GM12891 (cell line): ENCODE results near the gene SHFL.
A peak's percentile ranks its signal among the peaks of the same experiment; 100 is the strongest.

Experiments used
- DNase-seq: peaks from one replicate; pipeline ENCODE4 v3.0.0; 2011; ENCODE audit warnings: low spot score; ENCODE audit not compliant: insufficient read length
- FAIRE-seq: peaks from 2 replicates; lab custom pipeline; 2011; peaks lifted over from hg19 to GRCh38; lab: Jason Lieb, UNC
- PAX5 ChIP-seq: IDR thresholded peaks from 2 replicates; pipeline ENCODE4 v1.6.1; 2011; ENCODE audit warnings: low read length, moderate library complexity, mild to moderate bottlenecking; ENCODE audit not compliant: insufficient read depth, severe bottlenecking
- POLR2A ChIP-seq: IDR thresholded peaks from 2 replicates; pipeline ENCODE4 v1.6.1; 2011; ENCODE audit warnings: low read depth, low read length, control low read depth
- POLR2AphosphoS5 ChIP-seq: IDR thresholded peaks from 2 replicates; pipeline ENCODE4 v1.6.1; 2011; ENCODE audit warnings: low read depth, low read length, control low read depth
- POU2F2 ChIP-seq: IDR thresholded peaks from 2 replicates; pipeline ENCODE4 v1.6.1; 2011; ENCODE audit warnings: low read depth, mild to moderate bottlenecking, control low read depth, low read length, moderate library complexity
- SPI1 ChIP-seq: IDR thresholded peaks from 2 replicates; pipeline ENCODE4 v1.6.1; 2011; ENCODE audit warnings: low read depth, low read length, control low read depth
- TAF1 ChIP-seq: IDR thresholded peaks from 2 replicates; pipeline ENCODE4 v1.6.1; 2011; ENCODE audit warnings: low read depth, low read length, control low read depth

SHFL gene

DNA sequence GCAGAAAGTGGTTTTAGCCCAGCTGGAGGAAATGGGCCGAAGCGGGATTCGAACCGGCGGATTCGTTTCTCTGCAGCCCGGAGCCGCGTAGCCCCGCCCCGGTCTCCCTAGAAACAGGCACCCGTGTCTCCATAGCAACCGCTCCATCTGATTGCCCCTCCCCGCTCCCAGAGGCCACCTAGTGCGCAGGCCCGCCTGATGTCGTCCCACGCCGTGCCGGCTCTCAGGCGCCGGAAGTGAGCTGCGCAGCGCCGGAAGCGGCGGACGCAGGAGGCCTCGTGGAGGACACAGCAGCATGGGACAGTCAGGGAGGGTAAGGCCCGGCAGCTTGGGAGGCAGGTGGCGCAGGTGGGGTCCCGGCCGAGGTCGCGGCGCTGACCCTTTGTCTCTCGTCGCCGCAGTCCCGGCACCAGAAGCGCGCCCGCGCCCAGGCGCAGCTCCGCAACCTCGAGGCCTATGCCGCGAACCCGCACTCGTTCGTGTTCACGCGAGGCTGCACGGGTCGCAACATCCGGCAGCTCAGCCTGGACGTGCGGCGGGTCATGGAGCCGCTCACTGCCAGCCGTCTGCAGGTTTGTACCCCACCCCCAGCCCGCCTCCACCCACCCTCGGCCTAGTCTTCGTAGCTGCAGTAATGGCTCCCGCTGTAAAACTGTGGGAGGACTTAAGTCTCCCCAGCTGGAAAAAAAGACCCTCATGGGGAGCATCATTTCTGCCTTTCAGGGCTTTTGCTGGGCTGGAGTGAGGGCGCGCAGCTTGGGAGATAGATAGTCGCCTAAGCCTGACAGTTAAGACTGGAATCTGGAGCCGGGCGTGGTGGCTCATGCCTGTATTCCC, 20.2 kb downstream of the SHFL start, which contains the start of gene PPAN:
PPAN (plus strand) TSS at position 263 of the 837 bp plus-strand sequence; CDS start at position 296, 33 bp downstream.
- peak; percentile 79 for TF ChIP-seq POLR2A
- TF ChIP-seq SPI1 = no peak
- no peak for TF ChIP-seq PAX5
- TF ChIP-seq POLR2AphosphoS5 = peak; percentile 82
- peak; percentile 60 for TF ChIP-seq TAF1
- TF ChIP-seq POU2F2 = no peak
- DNase-seq (peak; percentile 97), FAIRE-seq (peak; percentile 99)

DNA sequence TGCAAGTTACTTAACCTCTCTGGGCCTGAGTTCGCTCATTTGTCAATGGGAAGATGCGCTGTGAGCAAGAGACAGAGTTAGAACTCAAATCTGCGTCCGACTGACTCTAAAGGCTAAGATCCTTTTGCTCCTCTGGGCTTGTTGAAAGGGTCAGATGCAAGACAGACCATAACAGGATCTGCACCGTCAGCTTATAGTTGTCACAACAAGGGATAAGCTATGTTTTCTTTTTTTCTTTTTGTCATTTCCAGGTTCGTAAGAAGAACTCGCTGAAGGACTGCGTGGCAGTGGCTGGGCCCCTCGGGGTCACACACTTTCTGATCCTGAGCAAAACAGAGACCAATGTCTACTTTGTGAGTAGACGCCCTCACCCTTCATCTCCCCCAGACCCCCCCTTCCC, 21.1 kb downstream of the SHFL start:
- no peak for TF ChIP-seq PAX5
- no peak for TF ChIP-seq TAF1
- TF ChIP-seq SPI1 = no peak
- 0 out of 2 replicates have a peak, but pooled peaks have one; percentile 1 for TF ChIP-seq POLR2A
- TF ChIP-seq POLR2AphosphoS5 = no peak
- TF ChIP-seq POU2F2 = no peak
- FAIRE-seq = peak; percentile 26
- no peak for DNase-seq

DNA sequence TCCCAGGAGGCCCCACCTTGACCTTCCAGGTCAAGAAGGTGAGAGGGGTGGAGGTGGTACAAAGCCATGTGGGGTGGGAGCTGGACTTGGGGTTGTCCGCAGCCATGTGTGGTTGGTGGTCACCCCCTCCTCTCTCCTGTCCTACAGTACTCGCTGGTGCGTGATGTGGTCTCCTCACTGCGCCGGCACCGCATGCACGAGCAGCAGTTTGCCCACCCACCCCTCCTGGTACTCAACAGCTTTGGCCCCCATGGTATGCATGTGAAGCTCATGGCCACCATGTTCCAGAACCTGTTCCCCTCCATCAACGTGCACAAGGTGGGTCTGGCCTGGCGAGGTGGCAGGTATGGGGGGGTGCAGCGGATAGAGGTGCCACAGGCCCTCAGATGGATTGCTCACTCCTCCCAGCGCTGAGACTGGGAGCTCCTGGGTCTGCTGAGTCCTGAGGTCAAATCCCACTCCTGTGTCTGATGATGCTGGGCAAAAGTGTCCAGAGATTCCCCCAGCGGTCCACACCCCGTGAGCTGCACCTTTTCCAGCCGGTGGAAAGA, 21.8 kb downstream of the SHFL start:
- DNase-seq = no peak
- no peak for FAIRE-seq
- TF ChIP-seq POU2F2 (no peak), TAF1 (no peak), PAX5 (no peak), POLR2AphosphoS5 (no peak), POLR2A (no peak; the same call in 1 of the 2 replicates), SPI1 (no peak)

DNA sequence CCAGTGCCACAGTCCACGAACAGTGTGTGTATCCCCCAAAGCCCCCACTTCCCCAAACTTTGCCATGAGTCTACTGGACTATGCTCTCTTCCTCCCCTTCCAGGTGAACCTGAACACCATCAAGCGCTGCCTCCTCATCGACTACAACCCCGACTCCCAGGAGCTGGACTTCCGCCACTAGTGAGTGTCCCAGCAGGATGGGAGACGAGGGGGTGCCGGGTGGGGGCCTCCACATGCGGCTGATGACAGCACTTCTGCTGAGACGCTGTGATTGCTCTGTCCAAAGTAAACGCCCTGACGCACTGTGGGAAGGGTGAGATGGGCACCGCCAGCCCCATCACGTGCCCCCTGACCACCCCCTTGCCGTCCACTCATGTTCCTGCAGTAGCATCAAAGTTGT, 23.4 kb downstream of the SHFL start:
- no peak for FAIRE-seq
- TF ChIP-seq PAX5 (no peak), POU2F2 (no peak), POLR2AphosphoS5 (no peak), POLR2A (no peak), TAF1 (no peak), SPI1 (no peak)
- no peak for DNase-seq

DNA sequence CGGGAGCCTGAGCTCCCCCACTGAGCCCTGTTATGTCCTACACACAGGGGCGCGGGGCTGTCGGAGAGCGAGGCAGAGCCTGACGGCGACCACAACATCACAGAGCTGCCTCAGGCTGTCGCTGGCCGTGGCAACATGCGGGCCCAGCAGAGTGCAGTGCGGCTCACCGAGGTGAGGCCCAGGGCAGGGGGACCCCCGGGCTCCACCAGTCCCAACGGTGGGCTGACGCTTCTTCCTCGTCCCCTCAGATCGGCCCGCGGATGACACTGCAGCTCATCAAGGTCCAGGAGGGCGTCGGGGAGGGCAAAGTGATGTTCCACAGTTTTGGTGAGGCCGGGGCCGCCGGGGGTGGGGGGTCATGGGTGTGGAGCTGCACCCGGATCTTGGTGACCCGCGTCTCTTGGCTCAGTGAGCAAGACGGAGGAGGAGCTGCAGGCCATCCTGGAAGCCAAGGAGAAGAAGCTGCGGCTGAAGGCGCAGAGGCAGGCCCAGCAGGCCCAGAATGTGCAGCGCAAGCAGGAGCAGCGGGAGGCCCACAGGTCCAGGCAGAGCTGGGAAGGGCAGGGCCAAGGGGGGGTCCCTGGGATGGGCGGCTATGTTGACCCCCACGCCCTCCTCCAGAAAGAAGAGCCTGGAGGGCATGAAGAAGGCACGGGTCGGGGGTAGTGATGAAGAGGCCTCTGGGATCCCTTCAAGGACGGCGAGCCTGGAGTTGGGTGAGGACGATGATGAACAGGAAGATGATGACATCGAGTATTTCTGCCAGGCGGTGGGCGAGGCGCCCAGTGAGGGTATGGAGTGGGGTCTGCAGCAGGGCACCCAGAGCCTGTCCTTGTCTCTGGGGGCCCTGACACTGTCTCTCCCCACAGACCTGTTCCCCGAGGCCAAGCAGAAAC, 24.2 kb downstream of the SHFL start:
- FAIRE-seq (no peak), DNase-seq (no peak)
- TF ChIP-seq POLR2A = no peak; the same call in 1 of the 2 replicates
- TF ChIP-seq SPI1 = no peak
- no peak for TF ChIP-seq PAX5

DNA sequence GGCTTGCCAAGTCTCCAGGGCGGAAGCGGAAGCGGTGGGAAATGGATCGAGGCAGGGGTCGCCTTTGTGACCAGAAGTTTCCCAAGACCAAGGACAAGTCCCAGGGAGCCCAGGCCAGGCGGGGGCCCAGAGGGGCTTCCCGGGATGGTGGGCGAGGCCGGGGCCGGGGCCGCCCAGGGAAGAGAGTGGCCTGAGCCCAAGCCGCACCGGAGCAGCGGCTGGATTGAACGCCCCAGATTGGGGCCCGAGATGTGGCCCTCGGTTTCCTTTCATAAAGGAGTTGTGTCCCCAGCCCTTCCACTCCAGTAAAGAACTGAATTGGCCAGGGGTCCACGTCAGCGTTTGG, 24.8 kb downstream of the SHFL start:
- no peak for DNase-seq
- FAIRE-seq = no peak
- TF ChIP-seq PAX5 (no peak), POLR2A (no peak), POU2F2 (no peak), SPI1 (no peak), POLR2AphosphoS5 (no peak), TAF1 (no peak)

DNA sequence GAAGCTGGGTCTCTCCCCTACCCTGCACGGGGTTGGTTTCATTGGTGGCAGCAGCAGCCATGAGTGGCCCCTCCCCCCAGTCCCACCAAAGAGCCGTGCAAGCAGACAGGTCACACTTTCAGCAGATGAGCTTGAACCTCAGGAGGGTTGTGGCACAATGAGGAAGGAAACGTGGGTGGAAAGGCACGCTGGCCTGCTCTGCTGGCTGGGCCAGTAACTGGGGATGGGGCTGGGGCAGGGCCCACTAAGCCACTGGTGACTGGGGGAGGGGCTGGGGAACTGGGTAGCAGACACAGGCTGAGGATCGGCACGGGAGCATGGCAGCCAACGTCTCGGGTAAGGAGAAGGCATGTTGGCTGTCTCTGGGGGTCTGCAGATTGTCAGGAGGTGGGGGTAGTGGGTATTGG, 25.3 kb downstream of the SHFL start, which contains the start of gene P2RY11:
P2RY11 (plus strand) TSS at position 289 of the 407 bp plus-strand sequence; CDS start at position 318, 29 bp downstream.
- no peak for TF ChIP-seq POU2F2
- peak; percentile 55 for TF ChIP-seq TAF1
- TF ChIP-seq PAX5 = no peak
- TF ChIP-seq SPI1 = no peak
- peak; percentile 75; the same call in 1 of the 2 replicates for TF ChIP-seq POLR2A
- peak; percentile 82; the same call in 1 of the 2 replicates for TF ChIP-seq POLR2AphosphoS5
- DNase-seq (no peak), FAIRE-seq (peak; percentile 96)

DNA sequence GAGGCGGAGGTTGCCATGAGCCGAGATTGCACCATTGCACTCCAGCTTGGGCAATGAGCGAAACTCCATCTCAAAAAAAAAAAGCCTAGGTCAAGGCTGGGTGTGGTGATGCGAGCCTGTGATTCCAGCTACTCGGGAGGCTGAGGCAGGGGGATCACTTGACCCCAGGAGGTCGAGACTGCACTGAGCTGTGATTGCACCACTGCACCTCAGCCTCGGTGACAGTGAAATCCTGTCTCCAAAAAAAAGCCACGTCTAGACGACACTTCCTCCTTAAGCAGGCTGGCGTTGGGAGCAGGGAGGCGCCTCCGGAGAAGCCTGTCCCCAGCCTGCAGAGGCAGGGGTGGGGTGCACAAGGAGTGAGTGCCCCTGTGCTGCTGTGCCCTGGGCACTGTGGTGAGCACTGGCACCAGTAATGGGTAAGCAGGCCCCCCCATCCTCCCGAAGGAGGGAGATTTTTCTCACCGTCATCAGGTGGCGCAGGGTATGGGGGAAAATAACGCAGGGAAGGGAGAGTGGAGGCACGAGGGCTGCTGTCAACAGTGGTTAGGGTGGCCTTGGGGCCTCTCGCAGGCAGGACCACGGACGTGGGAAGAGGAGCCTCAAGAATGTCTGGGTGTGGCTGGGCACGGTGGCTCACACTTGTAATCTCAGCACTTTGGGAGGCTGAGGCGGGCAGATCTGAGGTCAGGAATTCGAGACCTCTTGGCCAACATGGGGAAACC, 26.1 kb downstream of the SHFL start:
- FAIRE-seq (peak; percentile 88), DNase-seq (no peak)
- TF ChIP-seq POU2F2 (no peak; the same call in 1 of the 2 replicates), POLR2A (peak; percentile 78; the same call in 1 of the 2 replicates)
